Measurements from ENCODE around the gene CALHM6.

DNA sequence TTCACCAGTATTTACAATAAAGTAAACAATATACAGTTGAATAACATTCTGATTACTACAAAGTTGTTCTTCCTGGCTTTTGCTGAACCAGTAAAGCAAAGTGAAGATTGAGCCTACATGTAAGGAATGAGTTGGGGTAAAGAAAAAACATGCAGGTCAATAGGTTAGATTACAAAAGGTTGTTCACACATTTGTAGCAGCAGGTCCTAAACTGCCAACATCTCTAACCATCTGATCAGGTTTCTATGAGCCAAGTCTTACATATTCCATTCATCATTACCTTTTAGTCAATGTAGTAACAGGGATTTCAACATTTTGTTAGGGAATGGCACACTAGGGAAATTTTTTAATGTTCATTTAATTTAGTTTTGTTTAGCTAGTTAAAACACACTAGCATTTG is 9.3 kb upstream of the CALHM6 start:
- TF ChIP-seq POLR2AphosphoS5 (IDR thresholded peaks at IDR 0.05; ENCODE audit: low read depth, low read length) (no peak), CEBPB (IDR thresholded peaks at IDR 0.05; ENCODE audit: low read depth) (no peak), EZH2phosphoT487 (IDR thresholded peaks at IDR 0.05; ENCODE audit: borderline replicate concordance) (no peak), POLR2A (IDR thresholded peaks at IDR 0.05; ENCODE audit: borderline replicate concordance, extremely low read depth, insufficient read depth, insufficient read length) (no peak), JUND (IDR thresholded peaks at IDR 0.05) (no peak)
- TF ChIP-seq, protein P1, sequence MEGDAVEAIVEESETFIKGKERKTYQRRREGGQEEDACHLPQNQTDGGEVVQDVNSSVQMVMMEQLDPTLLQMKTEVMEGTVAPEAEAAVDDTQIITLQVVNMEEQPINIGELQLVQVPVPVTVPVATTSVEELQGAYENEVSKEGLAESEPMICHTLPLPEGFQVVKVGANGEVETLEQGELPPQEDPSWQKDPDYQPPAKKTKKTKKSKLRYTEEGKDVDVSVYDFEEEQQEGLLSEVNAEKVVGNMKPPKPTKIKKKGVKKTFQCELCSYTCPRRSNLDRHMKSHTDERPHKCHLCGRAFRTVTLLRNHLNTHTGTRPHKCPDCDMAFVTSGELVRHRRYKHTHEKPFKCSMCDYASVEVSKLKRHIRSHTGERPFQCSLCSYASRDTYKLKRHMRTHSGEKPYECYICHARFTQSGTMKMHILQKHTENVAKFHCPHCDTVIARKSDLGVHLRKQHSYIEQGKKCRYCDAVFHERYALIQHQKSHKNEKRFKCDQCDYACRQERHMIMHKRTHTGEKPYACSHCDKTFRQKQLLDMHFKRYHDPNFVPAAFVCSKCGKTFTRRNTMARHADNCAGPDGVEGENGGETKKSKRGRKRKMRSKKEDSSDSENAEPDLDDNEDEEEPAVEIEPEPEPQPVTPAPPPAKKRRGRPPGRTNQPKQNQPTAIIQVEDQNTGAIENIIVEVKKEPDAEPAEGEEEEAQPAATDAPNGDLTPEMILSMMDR (IDR thresholded peaks at IDR 0.05 in 2 of 3, conservative IDR thresholded peaks at IDR 0.05 in 1 of 3; ENCODE audit: borderline replicate concordance in 1 of 3, insufficient read depth in 1 of 3, low read depth in 2 of 3, low read length in 2 of 3): no peak
